GM21786 (cell line): Measurements from ENCODE around the gene PROCA1.
A peak's percentile ranks its signal among the peaks of the same experiment; 100 is the strongest.
"Not testable (repeated sequence)": the region's sequence is repeated elsewhere in the genome, so short reads cannot be mapped to it uniquely, and the experiment has no call there.

ENCODE experiments used
- ATAC-seq: cut with Tn5 transposase; IDR thresholded peaks from one replicate; pipeline ENCODE4 v1.9.1; 2021; ENCODE audit not compliant: unreplicated experiment

The PROCA1 gene

DNA sequence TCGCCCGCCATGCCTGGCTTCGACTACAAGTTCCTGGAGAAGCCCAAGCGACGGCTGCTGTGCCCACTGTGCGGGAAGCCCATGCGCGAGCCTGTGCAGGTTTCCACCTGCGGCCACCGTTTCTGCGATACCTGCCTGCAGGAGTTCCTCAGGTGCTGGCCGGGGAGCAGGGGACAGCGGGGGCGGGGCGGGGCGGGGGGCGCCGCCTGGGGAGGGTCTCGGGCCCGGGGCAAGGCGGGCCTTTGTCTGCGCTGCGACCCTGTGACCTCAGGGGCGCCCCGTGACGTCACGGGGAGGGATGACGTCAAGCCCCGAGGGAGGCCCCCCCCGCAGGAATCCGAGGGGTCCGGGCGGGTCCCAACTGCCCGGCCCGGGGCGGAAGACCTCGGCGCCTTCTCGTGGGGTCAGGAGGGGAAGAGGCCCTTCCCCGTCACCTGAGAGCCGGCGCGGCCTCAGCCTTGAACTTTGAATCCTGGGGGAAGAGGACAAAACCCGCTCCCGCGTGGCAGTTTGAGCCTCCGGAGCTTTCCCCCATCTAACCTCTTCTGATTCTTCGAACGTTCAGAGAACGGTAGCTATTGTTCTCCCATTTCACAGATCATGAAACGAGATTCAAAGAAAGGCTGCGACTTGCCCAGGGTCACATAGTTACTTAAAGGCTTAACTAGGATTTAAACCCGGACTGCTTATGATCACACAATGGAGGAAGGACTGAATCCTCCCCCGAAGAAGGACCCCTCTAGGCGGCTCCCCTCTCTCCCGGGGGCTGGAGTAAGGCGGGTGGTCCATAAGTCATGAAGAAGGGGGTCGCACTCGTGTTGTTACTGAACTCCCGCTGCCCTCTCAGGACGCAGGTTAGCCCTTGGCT, 32.6 kb upstream of the PROCA1 start:
- no peak for ATAC-seq

DNA sequence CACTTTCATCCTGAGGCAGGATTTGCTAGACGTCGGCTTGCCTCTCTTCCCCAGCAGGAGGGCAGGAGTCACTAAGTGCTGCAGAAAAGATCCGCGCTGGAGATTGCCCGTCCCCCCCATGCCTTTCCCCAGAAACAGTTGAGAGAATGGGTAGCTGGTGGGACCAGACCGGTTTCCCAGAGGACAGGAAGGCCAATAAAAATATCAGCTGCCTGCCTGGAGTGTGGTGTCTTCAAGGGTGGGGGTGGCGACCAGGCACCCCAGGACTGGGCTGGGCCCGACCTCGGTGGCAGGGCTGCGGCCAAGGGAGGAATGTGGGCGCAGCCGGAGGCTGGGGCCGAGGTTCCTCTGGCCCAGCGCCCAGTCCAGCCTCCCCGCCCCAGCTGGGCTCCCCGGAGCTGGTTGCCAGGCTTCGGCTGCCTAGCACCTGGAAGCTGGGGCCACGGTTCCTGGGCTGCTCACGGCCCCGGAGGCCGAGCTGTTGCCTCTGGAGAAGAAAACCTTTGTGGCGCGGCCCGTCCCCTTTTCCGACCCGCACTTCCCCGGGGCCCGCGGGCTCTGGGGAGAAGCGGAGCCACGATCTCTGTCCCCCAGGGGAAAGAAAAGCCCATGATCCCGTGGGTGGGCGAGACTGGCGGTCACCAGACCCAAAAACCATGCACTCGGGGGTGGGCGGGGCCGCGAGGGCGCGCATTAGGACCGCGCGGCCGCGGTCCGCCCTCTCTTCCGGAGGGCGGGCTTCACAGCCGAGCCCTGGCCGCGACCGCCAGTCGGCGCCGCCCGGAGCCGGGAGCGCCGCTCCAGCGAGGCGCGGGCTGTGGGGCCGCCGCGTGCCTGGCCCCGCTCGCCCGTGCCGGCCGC, 31.8 kb upstream of the PROCA1 start, which contains the start of gene TRAF4:
TSS of gene TRAF4 (plus strand) at position 769 of the 861 bp plus-strand sequence. CDS start 102 bp downstream, outside the sequence.
- peak; percentile 55 for ATAC-seq

- ATAC-seq = no peak
Observed at GRCh38 chr17:28741358-28742349, 30.0 kb upstream of the PROCA1 start.

DNA sequence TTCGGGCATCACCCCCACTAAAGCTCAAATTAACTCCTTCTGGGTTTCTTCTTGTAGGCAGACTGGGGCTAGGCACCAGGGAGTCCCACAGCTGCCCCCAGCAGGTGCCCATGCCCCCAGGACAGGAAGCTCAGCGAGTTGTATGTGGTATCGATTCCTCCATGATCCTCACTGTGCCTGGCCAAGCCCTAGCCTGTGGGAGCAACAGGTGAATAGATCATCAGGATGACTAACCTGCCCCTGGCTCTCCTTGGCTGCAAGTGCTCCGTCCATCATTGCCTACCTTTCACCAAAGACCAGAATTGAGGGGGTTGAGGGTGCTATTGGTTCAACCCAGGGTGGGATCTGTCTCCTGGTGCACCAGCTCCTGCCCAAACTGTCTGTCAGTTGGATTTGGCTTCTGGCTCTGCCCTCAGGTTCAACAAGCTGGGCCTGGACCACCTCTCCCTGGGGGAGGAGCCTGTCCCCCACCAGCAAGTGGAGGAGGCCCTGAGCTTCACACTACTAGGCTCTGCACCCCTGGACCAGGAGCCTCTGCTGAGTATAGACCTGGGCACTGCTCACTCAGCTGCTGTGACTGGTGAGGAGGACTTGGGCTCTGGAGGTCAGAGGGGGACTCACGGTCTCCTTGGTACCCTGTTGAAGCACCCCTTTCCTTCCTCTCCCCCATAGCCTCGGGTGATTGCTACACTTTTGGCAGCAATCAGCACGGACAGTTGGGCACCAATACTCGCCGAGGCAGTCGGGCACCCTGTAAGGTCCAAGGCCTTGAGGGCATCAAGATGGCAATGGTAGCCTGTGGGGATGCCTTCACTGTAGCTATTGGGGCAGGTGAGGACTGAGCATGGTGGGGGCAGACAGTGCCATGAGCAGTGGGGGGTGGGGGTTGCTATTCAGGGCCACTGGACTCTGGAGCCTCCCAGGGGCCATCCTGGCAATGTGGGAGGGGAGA, 29.0 kb upstream of the PROCA1 start:
- no peak for ATAC-seq

- no peak for ATAC-seq
Observed at GRCh38 chr17:28738680-28739384, 27.1 kb upstream of the PROCA1 start.

DNA sequence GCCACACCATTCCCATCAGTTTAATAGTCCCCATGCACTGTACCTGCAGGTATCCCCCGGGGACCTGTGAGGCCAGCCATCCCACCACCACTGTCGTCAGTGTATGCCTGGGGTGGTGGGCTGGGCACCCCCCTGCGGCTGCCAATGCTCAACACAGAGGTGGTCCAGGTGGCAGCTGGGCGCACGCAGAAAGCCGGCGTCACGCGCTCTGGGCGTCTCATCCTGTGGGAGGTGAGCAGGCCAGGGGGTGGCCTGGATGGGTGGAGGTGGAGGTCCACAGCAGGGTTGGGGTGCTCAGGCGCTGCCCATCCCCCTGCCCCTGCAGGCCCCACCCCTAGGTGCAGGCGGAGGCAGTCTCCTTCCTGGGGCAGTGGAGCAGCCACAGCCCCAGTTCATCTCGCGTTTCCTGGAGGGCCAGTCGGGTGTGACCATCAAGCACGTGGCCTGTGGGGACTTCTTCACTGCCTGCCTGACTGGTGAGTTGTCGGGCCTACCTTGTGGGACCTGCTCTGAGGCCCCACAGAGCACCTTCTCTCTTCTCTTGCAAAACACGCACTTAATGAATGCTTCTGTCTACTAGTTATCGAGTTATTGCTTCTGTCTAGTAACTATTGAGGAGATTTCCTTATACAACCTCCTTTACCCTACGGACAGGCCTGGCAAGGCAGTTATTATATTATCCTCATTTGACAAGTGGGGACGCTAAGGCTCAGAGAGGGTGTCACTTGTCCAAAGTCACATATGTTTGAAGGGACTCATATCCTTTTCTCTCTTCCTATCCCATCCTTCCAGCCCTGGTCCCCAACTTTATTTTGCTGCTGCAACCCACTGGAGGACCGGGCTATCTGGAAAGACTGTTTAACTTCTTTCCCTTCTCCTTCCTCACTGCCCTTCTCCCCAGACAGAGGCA, 26.3 kb upstream of the PROCA1 start:
- ATAC-seq = no peak

GRCh38 chr17:28737316-28737715, 25.6 kb upstream of the PROCA1 start:
- ATAC-seq = no peak

- not testable (repeated sequence) for ATAC-seq
Observed at GRCh38 chr17:28735913-28736769, 24.5 kb upstream of the PROCA1 start.

- no peak for ATAC-seq
Observed at GRCh38 chr17:28735242-28735722, 23.6 kb upstream of the PROCA1 start.

- no peak for ATAC-seq
Observed at GRCh38 chr17:28734712-28735241, 23.1 kb upstream of the PROCA1 start.

DNA sequence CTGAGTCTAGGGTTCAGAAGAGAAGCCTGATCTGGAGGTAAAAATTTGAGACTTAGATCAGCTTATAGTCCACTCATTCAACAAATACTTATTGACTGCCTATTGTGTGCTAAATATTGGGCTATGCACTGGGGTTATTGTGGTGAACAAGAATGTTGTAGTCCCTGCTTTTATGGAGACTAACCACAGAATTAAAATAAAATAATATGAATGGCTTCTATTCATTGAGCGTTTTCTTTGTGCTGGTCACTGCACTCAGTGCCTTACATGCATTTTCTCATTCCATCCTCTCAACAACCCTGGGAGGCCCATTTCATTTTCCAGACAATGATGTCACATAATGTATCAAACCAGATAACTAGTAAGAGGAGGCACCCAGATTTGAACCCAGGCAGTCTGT, 21.7 kb upstream of the PROCA1 start:
- ATAC-seq = no peak

- ATAC-seq = no peak
Observed at GRCh38 chr17:28729950-28730330, 18.3 kb upstream of the PROCA1 start.

GRCh38 chr17:28728364-28729200, 16.9 kb upstream of the PROCA1 start, which contains the start of gene NEK8:
Gene NEK8, plus strand, starts transcription at chr17:28728788. Its CDS starts 26 bp downstream, at chr17:28728814.
- ATAC-seq = peak; percentile 28

- ATAC-seq = peak; percentile 35
Observed at GRCh38 chr17:28726627-28727491, 15.2 kb upstream of the PROCA1 start.

GRCh38 chr17:28726226-28726626, 14.5 kb upstream of the PROCA1 start, which contains the start of gene TLCD1:
Gene TLCD1, minus strand, starts transcription at chr17:28726233. Its CDS starts 136 bp downstream, at chr17:28726097.
- ATAC-seq = no peak
